ENCODE data around the gene RBMX2.

RBMX2 gene

GRCh38 chrX:130446974-130447373 is 45.2 kb downstream of the RBMX2 start:
- DNase-seq (ENCODE audit: low read depth) = no peak
